Stimulated activated CD4-positive, alpha-beta T cell treated with anti-CD3 and anti-CD28 coated beads, Interleukin-1b, Interleukin-23, amount 100 ng/mL, for 48 hours (primary cell): ENCODE measurements around the gene RNF26.

ENCODE experiments used
- DNase-seq: peaks from one replicate; pipeline ENCODE4 v3.0.0-alpha.2; 2020

The RNF26 gene

GRCh38 chr11:119337581-119338317 lies 3.4 kb downstream of the RNF26 start:
- DNase-seq = no peak

DNA sequence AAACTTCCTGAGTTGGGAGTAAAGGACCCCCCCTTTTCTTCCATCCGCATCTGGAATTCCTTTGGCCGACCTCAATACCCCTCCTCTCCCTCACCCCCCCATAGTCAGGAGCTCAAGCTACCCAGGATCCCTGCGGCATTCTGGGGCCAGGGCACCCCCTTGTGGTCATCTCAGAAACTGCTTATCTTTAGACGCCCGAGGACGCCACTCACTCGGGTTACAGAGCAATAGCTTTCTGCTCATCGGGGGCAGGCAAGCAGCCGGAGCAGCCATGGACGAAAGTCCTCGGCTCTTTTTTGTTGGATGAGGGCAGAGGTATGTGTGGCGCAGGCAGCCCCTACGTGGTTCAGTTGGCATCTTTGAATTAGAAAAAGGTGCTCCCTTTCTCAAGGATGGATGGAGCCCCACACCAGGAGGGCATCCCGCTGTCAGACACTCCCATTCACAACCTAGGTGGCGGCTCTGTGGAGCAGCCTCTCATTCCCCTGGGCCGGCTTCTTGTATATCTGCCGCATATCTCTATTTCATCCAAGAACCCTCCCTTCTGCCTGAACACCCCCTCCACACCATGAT lies 4.1 kb downstream of the RNF26 start:
- peak; percentile 69 for DNase-seq

DNA sequence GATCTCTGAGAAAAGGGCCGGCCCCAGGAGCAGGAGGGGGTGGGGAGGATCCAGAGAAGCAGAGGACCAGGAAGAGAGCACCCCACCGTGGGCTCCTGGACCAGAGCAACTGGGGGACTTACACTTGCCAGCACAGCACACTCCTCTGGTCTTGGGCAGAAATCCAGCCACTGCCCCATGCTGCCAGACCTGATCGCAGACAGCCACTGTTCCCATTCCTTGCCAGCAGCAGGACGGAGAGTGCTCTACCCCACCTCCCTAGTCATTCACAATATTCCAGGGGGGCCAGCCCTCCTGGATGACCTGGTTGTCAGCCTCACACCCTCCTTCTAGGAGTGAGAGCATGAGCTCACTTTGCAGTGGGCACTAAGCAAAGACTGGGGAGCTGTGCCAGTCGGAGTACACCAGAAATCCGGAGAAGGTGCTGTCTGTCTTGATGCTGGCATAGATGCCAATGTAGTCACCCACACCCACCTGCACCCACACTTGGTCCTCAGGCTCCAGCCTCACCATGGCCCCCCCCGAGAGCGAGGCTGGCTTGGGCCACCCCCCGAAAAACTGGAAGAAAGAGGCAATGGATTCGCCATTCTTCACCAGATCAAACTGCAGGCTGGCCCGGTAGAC lies 4.8 kb downstream of the RNF26 start:
- DNase-seq = no peak

DNA sequence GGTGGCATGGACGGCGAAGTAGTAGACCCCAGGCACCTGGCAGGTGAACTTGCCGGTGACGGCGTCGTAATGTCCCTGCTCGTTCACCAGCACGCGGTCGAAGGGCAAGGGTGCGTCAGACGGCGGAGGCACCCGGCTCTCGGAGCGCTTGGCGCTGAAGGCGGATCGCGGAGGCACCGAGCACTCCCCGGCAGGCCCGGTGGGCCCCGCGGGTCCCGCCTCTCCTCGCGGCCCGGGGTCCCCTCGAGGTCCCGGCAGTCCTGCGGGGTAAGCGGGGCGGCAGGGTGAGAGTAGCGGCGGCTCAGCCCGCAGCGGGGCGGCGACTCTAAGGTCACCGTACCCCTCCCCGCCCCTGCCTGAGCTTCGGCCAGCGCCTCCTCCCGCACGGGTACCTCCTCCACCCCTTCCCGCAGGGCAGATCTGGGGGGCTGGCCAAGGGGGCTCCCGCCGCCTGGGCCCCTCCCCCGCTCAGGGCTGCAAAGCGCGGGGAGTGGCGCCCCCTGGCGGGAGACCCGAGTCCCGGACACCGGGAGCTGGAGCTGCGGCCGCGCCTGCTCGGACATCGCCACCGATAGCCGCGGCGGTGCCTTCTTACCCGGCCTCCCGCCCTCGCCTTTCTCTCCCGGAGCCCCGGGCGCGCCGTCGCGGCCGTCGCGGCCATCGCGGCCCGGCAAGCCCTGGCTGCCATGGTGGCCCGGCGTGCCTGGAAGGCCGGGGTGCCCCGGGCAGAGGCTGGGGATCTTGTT lies 5.4 kb downstream of the RNF26 start:
- DNase-seq = no peak

GRCh38 chr11:119340335-119341221 lies 6.3 kb downstream of the RNF26 start, which contains the start of gene C1QTNF5:
Gene C1QTNF5, minus strand, starts transcription at chr11:119340883. Its CDS starts 486 bp downstream, at chr11:119340397.
- no peak for DNase-seq

DNA sequence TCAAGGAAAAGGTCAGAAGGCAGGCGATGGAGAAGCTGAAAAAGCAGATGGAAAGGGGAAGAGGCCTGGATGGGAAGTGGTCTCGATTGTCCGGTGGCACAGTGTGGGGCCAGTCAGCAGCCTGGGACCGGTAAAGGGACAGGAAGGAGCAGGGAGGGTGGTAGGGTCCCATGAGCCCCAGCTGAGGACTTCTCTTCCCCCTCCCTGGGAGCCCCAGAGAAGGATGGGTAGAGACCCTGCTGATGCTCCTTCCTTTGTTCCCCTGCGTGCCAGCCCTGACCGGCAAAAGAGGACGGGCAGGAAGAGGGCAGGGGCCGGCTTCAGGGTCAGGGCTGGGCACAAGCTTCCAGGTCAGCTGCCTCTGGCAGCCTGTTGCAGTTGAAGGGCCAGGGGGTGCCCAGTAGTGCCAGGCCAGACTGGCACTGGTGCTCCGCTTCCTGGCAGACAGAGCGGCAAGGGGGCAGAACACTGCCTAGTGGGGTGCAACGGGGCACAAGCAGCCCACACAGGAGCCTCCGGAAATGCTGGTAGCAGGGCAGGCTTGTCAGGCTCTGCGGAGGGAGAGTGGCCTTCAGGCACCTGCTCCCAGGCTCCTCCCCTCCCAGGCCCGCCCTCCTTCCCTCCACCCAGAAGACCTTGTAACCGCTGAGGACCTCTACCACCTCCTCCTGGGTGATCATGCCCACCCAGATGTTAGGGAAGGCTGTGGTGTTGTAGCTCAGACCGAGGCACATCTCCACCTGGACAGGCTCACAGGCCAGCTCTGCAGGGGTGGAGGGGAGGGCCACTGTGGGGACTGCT lies 7.1 kb downstream of the RNF26 start:
- no peak for DNase-seq

GRCh38 chr11:119342023-119342300 lies 7.6 kb downstream of the RNF26 start:
- DNase-seq = no peak

DNA sequence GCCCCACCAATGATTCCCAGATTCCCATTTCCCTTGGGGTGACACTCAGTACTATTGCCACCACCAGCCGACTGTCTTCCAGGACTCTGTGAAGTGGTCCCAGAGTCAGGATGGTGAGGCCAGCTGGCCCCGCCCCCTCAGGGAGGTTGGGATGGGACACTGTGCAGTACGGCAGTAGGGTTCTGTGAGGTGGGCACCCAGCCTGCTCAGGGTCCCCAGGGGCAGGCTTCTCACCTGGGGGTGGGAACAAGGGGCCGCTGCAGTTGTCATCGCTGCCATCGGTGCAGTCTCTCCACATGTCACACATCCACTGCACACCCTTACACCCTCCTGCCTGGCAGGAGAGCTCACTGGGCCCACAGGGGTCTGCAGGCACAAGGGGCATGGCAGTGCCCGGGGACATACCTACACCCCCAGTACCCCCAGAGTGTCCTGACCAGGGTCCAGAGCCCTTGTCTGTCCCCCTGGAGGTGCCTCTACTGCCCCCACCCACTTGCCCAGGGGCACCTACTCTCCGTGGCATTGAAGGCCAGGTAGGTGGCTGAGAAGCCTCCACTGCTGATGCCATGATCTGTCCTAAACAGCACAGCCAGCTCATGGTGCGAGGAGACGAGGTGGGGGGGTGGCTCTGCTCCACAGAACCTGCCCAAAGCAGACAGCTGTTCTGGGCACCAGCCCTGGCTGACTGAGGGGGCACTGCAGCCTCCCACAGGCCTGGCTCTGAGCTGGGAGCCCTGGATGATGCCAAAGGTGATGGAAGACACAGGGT lies 8.2 kb downstream of the RNF26 start:
- DNase-seq = no peak

GRCh38 chr11:119343726-119344125 lies 9.4 kb downstream of the RNF26 start:
- no peak for DNase-seq

DNA sequence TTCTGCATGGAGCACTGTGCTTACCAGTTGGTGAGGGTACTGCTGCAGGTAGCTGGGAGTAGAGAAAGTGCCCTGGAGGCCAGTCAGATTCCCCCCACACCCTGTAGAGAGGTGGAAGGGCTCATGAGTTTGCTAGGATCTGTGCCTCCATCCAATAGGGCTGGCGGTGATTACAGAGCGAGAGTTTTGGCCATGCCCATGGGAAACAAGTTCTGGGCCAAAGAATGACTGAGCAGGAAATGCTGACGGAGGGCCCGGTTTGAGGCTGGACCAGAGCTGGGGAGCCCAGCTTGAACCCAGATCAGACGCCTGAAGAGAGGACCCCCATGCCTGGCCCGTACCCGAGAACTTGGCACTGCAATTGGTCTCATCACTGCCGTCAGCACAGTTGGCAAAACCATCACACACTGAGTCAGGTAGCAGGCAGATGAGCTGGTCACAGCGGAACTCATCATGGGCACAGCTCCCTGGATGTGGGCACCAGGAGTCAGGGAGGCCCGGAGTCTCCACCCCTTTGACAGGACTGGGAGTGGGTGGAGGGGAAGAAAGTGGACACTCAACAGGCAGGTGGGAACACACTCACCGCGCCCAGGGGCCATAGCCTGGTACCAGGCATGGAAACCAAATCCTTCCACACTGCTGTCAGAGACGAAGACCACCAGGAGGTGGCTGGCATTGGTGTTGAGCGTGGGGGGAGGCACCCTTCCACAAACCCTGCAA lies 10.1 kb downstream of the RNF26 start:
- DNase-seq = no peak

DNA sequence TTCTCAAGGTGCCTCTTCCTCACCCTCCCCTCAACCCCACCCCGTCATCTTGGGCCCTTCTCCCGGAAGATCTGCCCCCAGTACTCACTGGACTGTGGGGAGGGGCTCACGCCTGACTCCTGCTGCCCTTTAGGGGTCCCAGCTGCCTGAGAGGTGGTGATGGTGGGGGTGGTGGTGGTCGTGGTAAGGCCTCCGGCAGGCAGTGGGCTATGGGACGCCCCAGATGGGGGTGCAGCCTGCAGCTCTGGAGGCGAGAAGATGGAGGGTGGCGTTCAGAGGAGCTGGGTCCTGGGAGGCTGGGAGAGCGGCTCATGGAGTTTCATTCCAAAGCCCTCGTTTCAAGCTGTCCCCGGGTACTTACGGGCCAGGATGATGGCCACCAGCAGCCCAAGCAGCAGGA lies 11.4 kb downstream of the RNF26 start:
- DNase-seq = no peak

- DNase-seq = no peak
Measured at GRCh38 chr11:119346605-119347004, 12.3 kb downstream of the RNF26 start, which contains the start of gene MFRP. Gene MFRP, minus strand, starts transcription at chr11:119346705. Its CDS starts 192 bp downstream, at chr11:119346513.

- no peak for DNase-seq
Measured at GRCh38 chr11:119347242-119347641, 12.9 kb downstream of the RNF26 start.

- DNase-seq = no peak
Measured at GRCh38 chr11:119347940-119348605, 13.7 kb downstream of the RNF26 start.

GRCh38 chr11:119350302-119350701 lies 16.0 kb downstream of the RNF26 start:
- no peak for DNase-seq

- DNase-seq = no peak
Measured at GRCh38 chr11:119351232-119351631, 16.9 kb downstream of the RNF26 start.

GRCh38 chr11:119352857-119353260 lies 18.5 kb downstream of the RNF26 start:
- no peak for DNase-seq

DNA sequence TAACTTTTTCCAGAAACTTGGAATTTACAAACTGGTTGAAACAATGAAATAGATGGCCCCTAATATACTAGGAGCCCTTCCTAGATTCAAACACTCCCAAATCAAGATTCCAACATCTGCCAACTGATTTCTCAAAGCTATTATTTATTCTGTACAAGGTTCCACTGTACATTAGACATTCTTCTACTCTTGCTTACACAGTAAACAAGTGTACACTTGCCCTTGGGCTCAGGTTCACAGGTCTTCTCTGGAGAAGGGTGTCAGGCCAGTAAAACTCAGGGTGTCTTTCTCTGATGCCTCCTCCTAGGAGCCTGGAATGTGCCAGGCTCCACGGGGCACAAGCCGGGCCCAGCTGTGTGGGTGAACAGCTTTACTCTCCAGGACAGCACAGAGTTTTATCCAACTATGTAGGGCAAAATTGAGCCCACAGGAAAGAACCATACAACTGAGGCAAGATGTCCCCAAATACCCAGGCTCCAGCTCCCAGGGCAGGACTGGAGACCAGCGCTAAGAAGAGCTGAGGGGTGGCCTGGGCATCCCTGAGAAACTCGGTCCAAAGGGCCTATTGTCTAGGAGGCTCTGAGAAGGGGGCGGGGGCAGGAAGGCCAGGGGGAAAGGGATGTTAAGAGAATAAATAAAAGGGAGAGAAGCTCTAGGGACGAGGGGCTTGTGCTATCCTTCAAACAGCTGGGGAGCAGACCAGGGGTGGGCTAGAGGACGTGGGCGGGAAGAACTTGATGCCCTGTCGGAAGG lies 20.9 kb downstream of the RNF26 start:
- DNase-seq = no peak
